Measurements from ENCODE around the gene LSAMP. TPM values are rescaled to one million over a fixed set of nuclear protein-coding genes. Genes with fewer than 3 reads are reported as not detected.

The LSAMP gene
- total and polyA plus RNA-seq, 2 of the 4 experiments (the other 2 are of a cell fraction), result 7.9 to 8.0 TPM

DNA sequence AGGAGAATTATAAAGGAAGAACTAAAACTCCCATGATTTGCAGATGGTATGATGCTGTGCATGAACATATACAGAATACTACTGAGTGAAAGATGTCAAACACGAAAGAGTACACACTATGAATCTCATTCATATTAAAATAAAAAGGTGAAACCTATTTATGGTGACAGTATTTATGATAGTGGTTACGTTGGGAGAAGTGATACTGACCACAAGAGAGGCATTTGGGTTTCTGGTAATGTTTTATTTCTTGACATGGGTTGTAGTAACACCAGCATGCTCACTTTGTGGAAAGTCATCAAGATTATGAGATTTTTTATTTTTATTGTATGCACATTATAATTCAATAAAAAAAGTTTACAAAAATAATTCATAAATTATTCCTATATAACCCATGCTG is 498.0 kb downstream of the LSAMP start:
- Histone ChIP-seq H2BK5ac (ENCODE audit: low read depth, low read length, poor library complexity, severe bottlenecking) (no peak overlapping the region), H3K14ac (replicated peaks; ENCODE audit: low read depth, low read length) (no peak overlapping the region), H3K27me3 (ENCODE audit: control insufficient read depth, insufficient read depth, low read length) (no peaks in the 10 kb centered on the region), H4K5ac (ENCODE audit: low read depth, low read length) (no peak overlapping the region), H3K4me2 (ENCODE audit: low read depth, low read length) (no peak overlapping the region), H3K79me1 (ENCODE audit: low read depth in 1 of 2, low read length in 2 of 2) (no peaks in the 10 kb centered on the region), H2AFZ (replicated peaks; ENCODE audit: low read length, poor library complexity) (no peak overlapping the region), H3K36me3 (ENCODE audit: control insufficient read depth, insufficient read depth, low read length) (no peaks in the 10 kb centered on the region), H3K4me1 (ENCODE audit: control insufficient read depth, insufficient read depth, low read length) (peaks cover 3% of the 10 kb centered on the region; the same call in 1 of the 2 replicates), H4K20me1 (ENCODE audit: insufficient read depth, low read length) (no peaks in the 10 kb centered on the region), H3K9me1 (ENCODE audit: insufficient read depth, low read length) (no peaks in the 10 kb centered on the region), H2BK15ac (ENCODE audit: low read depth, low read length) (no peak overlapping the region), H3K9me3 (ENCODE audit: control insufficient read depth, insufficient read depth, low read length) (no peaks in the 10 kb centered on the region), H3K56ac (ENCODE audit: extremely low read depth, insufficient read depth, low read length) (no peak overlapping the region), H4K91ac (ENCODE audit: insufficient read depth, low read depth, low read length) (no peak overlapping the region), H3K27ac (ENCODE audit: insufficient read depth, low read length) (no peak overlapping the region), H2AK9ac (replicated peaks; ENCODE audit: low read depth, low read length, poor library complexity) (no peak overlapping the region), H3K4me3 (ENCODE audit: insufficient read depth, low read depth, low read length) (no peak overlapping the region), H3K4ac (ENCODE audit: low read depth, low read length) (no peak overlapping the region), H2BK20ac (ENCODE audit: low read depth, low read length) (no peak overlapping the region), H2AK5ac (ENCODE audit: low read depth, low read length) (no peak overlapping the region), H3K23ac (ENCODE audit: low read depth, low read length) (no peak overlapping the region), H3K9ac (ENCODE audit: low read depth, low read length) (no peak overlapping the region), H4K8ac (ENCODE audit: low read depth in 2 of 2, low read length in 2 of 2) (no peak overlapping the region), H3K18ac (ENCODE audit: low read depth, low read length) (no peak overlapping the region), H2BK120ac (ENCODE audit: low read depth, low read length) (no peak overlapping the region)
- intact Hi-C loops (cut with micrococcal nuclease), result no loop called here
- no peak for ATAC-seq (ENCODE audit: low read depth)
- no peak for TF ChIP-seq CHD1 (IDR thresholded peaks at IDR 0.05; ENCODE audit: low read depth, low read length)
- TF ChIP-seq RAD21 (IDR thresholded peaks at IDR 0.05; ENCODE audit: low read length), result no peak
- no peak for TF ChIP-seq POLR2A (IDR thresholded peaks at IDR 0.05; ENCODE audit: low read depth, low read length)
- no peak for TF ChIP-seq CEBPB (IDR thresholded peaks at IDR 0.05; ENCODE audit: low read depth, low read length)
- dilution Hi-C loops (cut with HindIII; ENCODE audit: low sequenced_read_pairs, unreplicated experiment), result no loop called here
- BruUV-seq (replicated peaks), result no TSS peak
- POLR2A ChIA-PET (ENCODE audit: unreplicated experiment), result no interaction called here
- no peak for DNase-seq
- in situ Hi-C loops (cut with MboI; ENCODE audit: low sequenced_read_pairs), result no loop called here
- no CpG with 5 or more reads among the region's 2 CpGs for WGBS, 2 experiments (ENCODE audit: extremely low coverage in 2 of 2, insufficient read length in 1 of 2)
- CTCF ChIA-PET, result no interaction called here
